ENCODE results near the gene GPR3. TPM values are rescaled to one million over a fixed set of nuclear protein-coding genes. Genes with fewer than 3 reads are reported as not detected.

Gene GPR3
- total RNA-seq, 4 donors from 2014 or later: not detected

DNA sequence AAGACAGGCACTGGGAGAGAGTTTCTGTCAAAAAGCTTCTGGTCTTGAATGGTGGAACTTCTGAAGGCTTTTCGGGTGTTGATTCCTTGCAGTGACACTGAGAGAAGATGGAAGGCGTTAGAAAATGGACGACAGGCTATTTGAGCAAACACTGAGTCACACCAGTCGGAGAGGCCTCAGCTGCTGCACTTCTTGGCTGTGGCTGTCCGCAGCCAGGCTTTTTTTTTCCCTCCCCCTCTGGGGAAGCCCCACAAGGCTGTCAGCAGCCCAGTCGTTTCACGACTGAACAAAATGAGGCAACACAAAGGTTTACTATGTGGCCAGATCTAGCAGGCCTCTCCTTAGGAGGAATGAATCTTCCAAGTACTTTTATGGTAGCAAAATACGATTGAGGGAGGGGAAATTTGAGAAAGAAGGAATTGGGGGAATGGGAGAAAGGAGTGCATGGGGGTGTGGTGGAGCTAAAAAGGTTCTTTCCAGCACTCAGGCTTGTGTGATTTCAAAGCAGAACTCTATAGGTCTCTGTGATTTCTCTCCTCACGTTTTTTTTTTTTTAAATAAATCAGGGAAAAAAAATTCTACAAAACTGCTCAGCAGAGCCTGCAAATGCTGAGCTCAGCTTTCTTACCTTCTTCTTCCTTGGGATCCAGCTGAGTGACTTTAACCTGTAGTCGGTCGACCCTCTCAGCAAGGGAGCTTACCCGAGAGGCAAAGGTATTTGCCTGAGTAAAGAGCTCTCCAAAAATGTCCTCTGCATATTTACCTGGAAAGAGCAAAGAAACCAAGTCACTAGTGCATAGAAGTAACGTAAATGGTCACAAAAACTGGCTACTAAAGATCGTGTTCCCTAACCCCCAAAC lies 26.1 kb downstream of the GPR3 start:
- peaks cover 22 to 43% (median 30%) of the 10 kb centered on the region in 4 donors for H3K4me1 ChIP-seq
- peak; percentile 64 for DNase-seq
- intact Hi-C loops (cut with DNase I; ENCODE audit: low total_unique reads) (loop anchor here (5.0 kb wide), 1 partner anchor 74 kb away; the partner anchor contains the start of gene WASF2), in situ Hi-C loops (cut with MboI; ENCODE audit: low pct_ligation_motif_present in 1 of 4, low pct_unique_long_range_greater_than_20kb in 1 of 4, low sequenced_read_pairs in 3 of 4) (loop anchor here in 2 of 4 donors (10.0 kb wide), 1 partner anchor 186 kb away; the partner anchor contains the start of gene AHDC1 (in 2 of the 2))
- no peak for TF ChIP-seq EP300 (IDR thresholded peaks at IDR 0.05; ENCODE audit: low read depth)
- TF ChIP-seq, protein P1, sequence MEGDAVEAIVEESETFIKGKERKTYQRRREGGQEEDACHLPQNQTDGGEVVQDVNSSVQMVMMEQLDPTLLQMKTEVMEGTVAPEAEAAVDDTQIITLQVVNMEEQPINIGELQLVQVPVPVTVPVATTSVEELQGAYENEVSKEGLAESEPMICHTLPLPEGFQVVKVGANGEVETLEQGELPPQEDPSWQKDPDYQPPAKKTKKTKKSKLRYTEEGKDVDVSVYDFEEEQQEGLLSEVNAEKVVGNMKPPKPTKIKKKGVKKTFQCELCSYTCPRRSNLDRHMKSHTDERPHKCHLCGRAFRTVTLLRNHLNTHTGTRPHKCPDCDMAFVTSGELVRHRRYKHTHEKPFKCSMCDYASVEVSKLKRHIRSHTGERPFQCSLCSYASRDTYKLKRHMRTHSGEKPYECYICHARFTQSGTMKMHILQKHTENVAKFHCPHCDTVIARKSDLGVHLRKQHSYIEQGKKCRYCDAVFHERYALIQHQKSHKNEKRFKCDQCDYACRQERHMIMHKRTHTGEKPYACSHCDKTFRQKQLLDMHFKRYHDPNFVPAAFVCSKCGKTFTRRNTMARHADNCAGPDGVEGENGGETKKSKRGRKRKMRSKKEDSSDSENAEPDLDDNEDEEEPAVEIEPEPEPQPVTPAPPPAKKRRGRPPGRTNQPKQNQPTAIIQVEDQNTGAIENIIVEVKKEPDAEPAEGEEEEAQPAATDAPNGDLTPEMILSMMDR (IDR thresholded peaks at IDR 0.05): no peak
- peak; percentile 28 to 65 (median 64) for TF ChIP-seq POLR2AphosphoS5 (IDR thresholded peaks at IDR 0.05)
- no peak for TF ChIP-seq POLR2A (IDR thresholded peaks at IDR 0.05)
- no peak overlapping the region for H3K4me3 ChIP-seq
- peak overlapping the region; percentile 76 to 87 (median 82) for H3K27ac ChIP-seq
- H3K36me3 ChIP-seq: peaks cover 0 to 40% (median 14%) of the 10 kb centered on the region in 4 donors
- WGBS, 2 donors (ENCODE audit: low coverage in 1 of 2): 48% methylated on average over 10 to 14 of the region's 14 CpGs
- H3K9me3 ChIP-seq: no peaks in the 10 kb centered on the region
- no peaks in the 10 kb centered on the region for H3K27me3 ChIP-seq

DNA sequence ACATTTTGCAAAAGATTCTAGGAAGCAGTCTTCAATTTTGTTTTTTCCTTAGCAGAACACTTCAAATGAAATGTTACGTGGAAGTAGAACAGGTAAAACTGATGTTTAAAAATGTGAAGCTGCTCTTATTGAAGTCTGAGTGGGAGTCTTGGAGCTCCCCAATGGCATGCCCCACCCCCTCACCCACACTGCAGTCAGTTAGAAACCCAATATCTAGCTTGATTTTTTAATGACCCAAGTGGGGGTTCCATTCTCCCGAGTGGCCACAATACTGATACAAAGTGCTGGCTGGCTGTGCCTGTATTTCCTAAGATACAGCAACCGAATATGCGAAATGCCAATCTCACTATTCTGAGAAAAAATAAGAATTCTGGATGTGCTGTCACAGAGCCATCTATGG lies 31.3 kb downstream of the GPR3 start:
- 92 to 100% methylated on average over 2 to 4 of the region's 4 CpGs for WGBS, 2 donors (ENCODE audit: low coverage in 1 of 2)
- H3K27ac ChIP-seq: no peak overlapping the region
- in situ Hi-C loops (cut with MboI; ENCODE audit: low pct_ligation_motif_present in 1 of 4, low pct_unique_long_range_greater_than_20kb in 1 of 4, low sequenced_read_pairs in 3 of 4): no loop called here

DNA sequence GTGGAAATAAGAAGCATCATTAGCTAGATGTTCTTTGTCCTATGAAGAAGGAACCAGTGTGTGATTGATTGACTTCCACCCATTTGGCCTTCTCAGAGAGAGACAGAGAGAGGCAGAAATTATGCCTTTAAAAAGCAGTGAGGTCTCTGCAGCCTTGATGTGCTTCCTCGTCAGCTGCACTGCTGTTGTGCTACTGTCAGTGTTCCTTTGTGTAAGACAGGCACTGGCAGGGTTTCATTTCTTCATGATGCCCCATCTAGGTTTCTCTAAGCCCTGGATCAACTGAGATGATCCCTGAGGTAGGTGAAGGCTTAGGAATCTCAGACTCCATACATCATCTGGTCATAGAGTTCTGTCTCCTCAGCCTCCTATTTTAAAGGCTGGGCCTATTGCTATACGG lies 34.9 kb downstream of the GPR3 start:
- Histone ChIP-seq H3K9me3 (no peaks in the 10 kb centered on the region), H3K36me3 (peaks cover 0 to 7% (median 0%) of the 10 kb centered on the region in 4 donors), H3K27ac (peak overlapping the region; percentile 63 to 79 (median 74)), H3K4me1 (peaks cover 34 to 69% (median 42%) of the 10 kb centered on the region in 4 donors), H3K4me3 (no peak overlapping the region), H3K27me3 (no peaks in the 10 kb centered on the region)
- WGBS, 2 donors (ENCODE audit: low coverage in 1 of 2): 62% methylated on average over 2 of the region's 2 CpGs; no CpG with 5 or more reads in 1 of the 2 donors
- no peak for DNase-seq
- TF ChIP-seq, protein P1 (IDR thresholded peaks at IDR 0.05): no peak
- TF ChIP-seq POLR2AphosphoS5 (IDR thresholded peaks at IDR 0.05): peak in 1 of 3 donors; percentile 16
- TF ChIP-seq POLR2A (IDR thresholded peaks at IDR 0.05): no peak
- no peak for TF ChIP-seq EP300 (IDR thresholded peaks at IDR 0.05; ENCODE audit: low read depth)
- in situ Hi-C loops (cut with MboI; ENCODE audit: low pct_ligation_motif_present in 1 of 4, low pct_unique_long_range_greater_than_20kb in 1 of 4, low sequenced_read_pairs in 3 of 4): no loop called here
- intact Hi-C loops (cut with DNase I; ENCODE audit: low total_unique reads): no loop called here

More for the DNA sequence above, 31.3 kb downstream of the GPR3 start:
- intact Hi-C loops (cut with DNase I; ENCODE audit: low total_unique reads): no loop called here
- no peak for DNase-seq
- no peaks in the 10 kb centered on the region for H3K9me3 ChIP-seq
- H3K4me3 ChIP-seq: no peak overlapping the region
- no peaks in the 10 kb centered on the region for H3K27me3 ChIP-seq
- H3K36me3 ChIP-seq: peaks cover 0 to 7% (median 1%) of the 10 kb centered on the region in 4 donors
- no peak for TF ChIP-seq EP300 (IDR thresholded peaks at IDR 0.05; ENCODE audit: low read depth)
- TF ChIP-seq, protein P1 (IDR thresholded peaks at IDR 0.05): no peak
- TF ChIP-seq POLR2A (IDR thresholded peaks at IDR 0.05): no peak
- TF ChIP-seq POLR2AphosphoS5 (IDR thresholded peaks at IDR 0.05): no peak
- peaks cover 17 to 51% (median 23%) of the 10 kb centered on the region in 4 donors for H3K4me1 ChIP-seq

DNA sequence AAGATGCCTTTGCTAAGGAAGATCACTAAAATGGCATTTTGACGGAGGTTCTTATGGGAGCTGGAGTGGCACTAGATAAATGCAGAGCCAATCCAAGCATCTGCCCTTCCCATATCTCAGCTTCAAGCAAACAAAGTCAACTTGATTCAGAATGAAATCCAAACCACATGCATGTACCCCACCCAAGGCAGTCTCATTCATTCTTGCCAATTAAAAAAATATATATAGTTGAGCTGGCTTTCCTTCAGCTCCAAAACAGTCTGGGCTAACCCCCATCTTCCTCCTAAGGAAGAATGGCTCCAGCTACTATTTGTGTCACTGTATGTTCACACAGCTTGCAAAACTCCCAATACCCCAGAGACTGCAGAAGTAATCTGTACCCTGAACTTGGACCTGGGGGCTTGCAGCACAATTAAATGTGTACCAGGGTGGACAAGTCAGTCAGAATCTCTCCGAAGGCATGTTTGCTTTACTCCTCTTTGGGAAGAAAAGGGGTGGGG lies 35.4 kb downstream of the GPR3 start:
- intact Hi-C loops (cut with DNase I; ENCODE audit: low total_unique reads): no loop called here
- Histone ChIP-seq H3K27ac (peak overlapping the region; percentile 63 to 79 (median 74)), H3K4me1 (peaks cover 35 to 69% (median 43%) of the 10 kb centered on the region in 4 donors), H3K36me3 (peaks cover 0 to 7% (median 0%) of the 10 kb centered on the region in 4 donors), H3K27me3 (no peaks in the 10 kb centered on the region), H3K9me3 (no peaks in the 10 kb centered on the region), H3K4me3 (peak overlapping the region in 1 of 4 donors; percentile 22)
- TF ChIP-seq, protein P1 (IDR thresholded peaks at IDR 0.05): no peak
- no peak for TF ChIP-seq POLR2A (IDR thresholded peaks at IDR 0.05)
- no peak for TF ChIP-seq POLR2AphosphoS5 (IDR thresholded peaks at IDR 0.05)
- no peak for TF ChIP-seq EP300 (IDR thresholded peaks at IDR 0.05; ENCODE audit: low read depth)
- in situ Hi-C loops (cut with MboI; ENCODE audit: low pct_ligation_motif_present in 1 of 4, low pct_unique_long_range_greater_than_20kb in 1 of 4, low sequenced_read_pairs in 3 of 4): no loop called here
- 78% methylated on average over 2 of the region's 2 CpGs; no CpG with 5 or more reads in 1 of the 2 donors for WGBS, 2 donors (ENCODE audit: low coverage in 1 of 2)
- no peak for DNase-seq
